ENCODE data around the gene COL6A1.

DNA sequence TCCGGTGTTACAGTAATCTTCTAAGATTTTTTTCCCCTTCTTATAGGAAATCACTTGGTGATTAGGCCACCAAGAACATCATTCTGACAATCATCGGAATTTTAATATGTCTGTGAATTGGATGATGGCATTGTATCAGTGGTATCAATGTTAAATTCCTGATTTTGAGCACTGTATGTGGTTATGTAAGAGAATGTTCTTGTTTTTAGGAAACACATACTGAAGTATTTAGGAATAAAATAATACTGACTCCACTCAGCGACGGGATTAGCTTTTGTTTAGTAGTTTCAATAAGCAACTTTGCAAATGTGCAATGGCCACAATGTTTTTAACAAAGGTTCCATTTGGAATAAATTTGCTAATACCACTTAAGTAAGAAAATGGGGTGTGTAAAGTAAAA, 30.6 kb downstream of the COL6A1 start:
- TF ChIP-seq, protein P1, sequence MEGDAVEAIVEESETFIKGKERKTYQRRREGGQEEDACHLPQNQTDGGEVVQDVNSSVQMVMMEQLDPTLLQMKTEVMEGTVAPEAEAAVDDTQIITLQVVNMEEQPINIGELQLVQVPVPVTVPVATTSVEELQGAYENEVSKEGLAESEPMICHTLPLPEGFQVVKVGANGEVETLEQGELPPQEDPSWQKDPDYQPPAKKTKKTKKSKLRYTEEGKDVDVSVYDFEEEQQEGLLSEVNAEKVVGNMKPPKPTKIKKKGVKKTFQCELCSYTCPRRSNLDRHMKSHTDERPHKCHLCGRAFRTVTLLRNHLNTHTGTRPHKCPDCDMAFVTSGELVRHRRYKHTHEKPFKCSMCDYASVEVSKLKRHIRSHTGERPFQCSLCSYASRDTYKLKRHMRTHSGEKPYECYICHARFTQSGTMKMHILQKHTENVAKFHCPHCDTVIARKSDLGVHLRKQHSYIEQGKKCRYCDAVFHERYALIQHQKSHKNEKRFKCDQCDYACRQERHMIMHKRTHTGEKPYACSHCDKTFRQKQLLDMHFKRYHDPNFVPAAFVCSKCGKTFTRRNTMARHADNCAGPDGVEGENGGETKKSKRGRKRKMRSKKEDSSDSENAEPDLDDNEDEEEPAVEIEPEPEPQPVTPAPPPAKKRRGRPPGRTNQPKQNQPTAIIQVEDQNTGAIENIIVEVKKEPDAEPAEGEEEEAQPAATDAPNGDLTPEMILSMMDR (IDR thresholded peaks at IDR 0.05), result no peak
- no peak for TF ChIP-seq EZH2phosphoT487 (IDR thresholded peaks at IDR 0.05)

Data from neural progenitor cell (in vitro differentiated cells).